T-helper 1 cell treated with Interleukin-12 subunit alpha and Interleukin-12 subunit beta and Interleukin-4 antibody, amounts not matched to agents 30 ng/mL and 1 ng/mL, for 36 hours (primary cell): ENCODE measurements around the gene NME2. TPM values are rescaled to one million over a fixed set of nuclear protein-coding genes. Genes with fewer than 3 reads are reported as not detected.

Source experiments
- intact Hi-C: fragments of 100-400 bp; cut with micrococcal nuclease; formaldehyde crosslinking; loops from one replicate; pipeline ENCODE4 v1.15.1; 2024
- total RNA-seq: library from RNA; stranded (reverse); gene quantifications from 2 replicates; pipeline ENCODE4 v1.2.3, GENCODE V29; 2022

NME2 gene
- 387 and 403 TPM in 2 replicates for total RNA-seq

GRCh38 chr17:51166198-51166986 lies at the start of gene NME2:
TSS of gene NME2 (plus strand) at chr17:51166411. CDS start at chr17:51166831, 420 bp downstream.
- intact Hi-C loops, result loop anchor here (1.0 to 5.0 kb wide), 5 partner anchors 13 to 299 kb away; partner anchors contain the start of genes MBTD1, NME1, TOB1 and UTP18

GRCh38 chr17:51118330-51119195 lies 47.6 kb upstream of the NME2 start:
- intact Hi-C loops, result loop anchor here (2.0 kb wide), 1 partner anchor 22 kb away; no protein-coding TSS in a partner anchor

GRCh38 chr17:51119415-51120356 lies 46.5 kb upstream of the NME2 start:
- intact Hi-C loops, result loop anchor here (2.0 to 5.0 kb wide), 4 partner anchors 23 to 412 kb away; partner anchors contain the start of gene ANKRD40

- intact Hi-C loops, result loop anchor here (2.0 to 5.0 kb wide), 3 partner anchors 90 to 413 kb away; partner anchors contain the start of gene ANKRD40
These were observed 45.9 kb upstream of the NME2 start for GRCh38 chr17:51120357-51120738.

- intact Hi-C loops, result loop anchor here (1.0 to 5.0 kb wide), 9 partner anchors 32 to 414 kb away; partner anchors contain the start of genes ANKRD40, LUC7L3, MBTD1 and NME1
These were observed 45.2 kb upstream of the NME2 start, which contains the start of gene SPAG9 for GRCh38 chr17:51120739-51121619. TSS of gene SPAG9 (minus strand) at chr17:51120868. CDS start at chr17:51120656, 212 bp downstream.

- intact Hi-C loops, result loop anchor here (1.0 to 5.0 kb wide), 9 partner anchors 31 to 415 kb away; partner anchors contain the start of genes ANKRD40, LUC7L3, MBTD1 and NME1
These were observed 44.4 kb upstream of the NME2 start for GRCh38 chr17:51121620-51122472.

- intact Hi-C loops, result loop anchor here (5.0 kb wide), 1 partner anchor 415 kb away; the partner anchor contains the start of gene ANKRD40
These were observed 43.6 kb upstream of the NME2 start for GRCh38 chr17:51122473-51123115.

GRCh38 chr17:51124640-51125503 lies 41.3 kb upstream of the NME2 start:
- intact Hi-C loops, result loop anchor here (5.0 kb wide), 1 partner anchor 418 kb away; the partner anchor contains the start of gene ANKRD40

- intact Hi-C loops, result no loop called here
These were observed 38.1 kb upstream of the NME2 start for GRCh38 chr17:51128076-51128475.

- intact Hi-C loops, result no loop called here
These were observed 33.3 kb upstream of the NME2 start for GRCh38 chr17:51132964-51133319.

GRCh38 chr17:51133365-51133764 lies 32.8 kb upstream of the NME2 start:
- intact Hi-C loops, result no loop called here

GRCh38 chr17:51135956-51136355 lies 30.3 kb upstream of the NME2 start:
- intact Hi-C loops, result no loop called here

GRCh38 chr17:51142597-51142996 lies 23.6 kb upstream of the NME2 start:
- intact Hi-C loops, result no loop called here

- intact Hi-C loops, result no loop called here
These were observed 21.8 kb upstream of the NME2 start for GRCh38 chr17:51144266-51145022.

GRCh38 chr17:51147650-51148049 lies 18.6 kb upstream of the NME2 start:
- intact Hi-C loops, result no loop called here

GRCh38 chr17:51149163-51149562 lies 17.0 kb upstream of the NME2 start:
- intact Hi-C loops, result no loop called here
